Measurements from ENCODE around the gene PFKFB2.

The PFKFB2 gene

DNA sequence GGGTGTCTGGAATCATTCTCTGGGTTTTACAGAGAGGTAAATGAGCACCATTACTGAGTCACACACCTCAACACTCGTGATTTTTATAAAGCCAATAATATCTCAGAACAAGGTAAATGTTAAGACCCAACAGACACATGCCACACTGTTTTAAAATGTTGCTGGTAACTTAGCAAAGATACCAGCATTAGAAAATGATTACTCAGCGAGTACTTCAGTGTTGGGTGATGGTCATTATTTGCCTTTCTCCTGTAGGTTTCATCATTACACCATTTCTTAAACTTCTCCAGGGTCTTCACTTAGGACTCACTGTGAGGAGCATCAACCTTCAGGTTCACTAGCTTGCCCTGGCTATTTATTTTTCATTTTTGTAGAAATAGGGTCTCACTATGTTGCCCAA is 28.7 kb downstream of the PFKFB2 start:
- intact Hi-C loops (cut with DNase I; ENCODE audit: low total_unique reads), result loop anchor here (5.0 kb wide), 2 partner anchors 35 to 320 kb away; no protein-coding TSS in a partner anchor
- H3K9me3 ChIP-seq, result no peaks in the 10 kb centered on the region
- DNase-seq, result no peak
- H3K4me3 ChIP-seq, result no peak overlapping the region
- H3K36me3 ChIP-seq, result peaks cover 0 to 13% (median 8%) of the 10 kb centered on the region in 3 donors
- TF ChIP-seq, protein P1, sequence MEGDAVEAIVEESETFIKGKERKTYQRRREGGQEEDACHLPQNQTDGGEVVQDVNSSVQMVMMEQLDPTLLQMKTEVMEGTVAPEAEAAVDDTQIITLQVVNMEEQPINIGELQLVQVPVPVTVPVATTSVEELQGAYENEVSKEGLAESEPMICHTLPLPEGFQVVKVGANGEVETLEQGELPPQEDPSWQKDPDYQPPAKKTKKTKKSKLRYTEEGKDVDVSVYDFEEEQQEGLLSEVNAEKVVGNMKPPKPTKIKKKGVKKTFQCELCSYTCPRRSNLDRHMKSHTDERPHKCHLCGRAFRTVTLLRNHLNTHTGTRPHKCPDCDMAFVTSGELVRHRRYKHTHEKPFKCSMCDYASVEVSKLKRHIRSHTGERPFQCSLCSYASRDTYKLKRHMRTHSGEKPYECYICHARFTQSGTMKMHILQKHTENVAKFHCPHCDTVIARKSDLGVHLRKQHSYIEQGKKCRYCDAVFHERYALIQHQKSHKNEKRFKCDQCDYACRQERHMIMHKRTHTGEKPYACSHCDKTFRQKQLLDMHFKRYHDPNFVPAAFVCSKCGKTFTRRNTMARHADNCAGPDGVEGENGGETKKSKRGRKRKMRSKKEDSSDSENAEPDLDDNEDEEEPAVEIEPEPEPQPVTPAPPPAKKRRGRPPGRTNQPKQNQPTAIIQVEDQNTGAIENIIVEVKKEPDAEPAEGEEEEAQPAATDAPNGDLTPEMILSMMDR (IDR thresholded peaks at IDR 0.05), result no peak
- no peaks in the 10 kb centered on the region for H3K4me1 ChIP-seq
- H3K27me3 ChIP-seq, result no peaks in the 10 kb centered on the region
- no peak overlapping the region for H3K27ac ChIP-seq

- Histone ChIP-seq H3K4me3 (no peak overlapping the region), H3K36me3 (peaks cover 0 to 7% (median 7%) of the 10 kb centered on the region in 3 donors), H3K9me3 (no peaks in the 10 kb centered on the region), H3K27me3 (no peaks in the 10 kb centered on the region), H3K4me1 (no peaks in the 10 kb centered on the region), H3K27ac (no peak overlapping the region)
- no peak for DNase-seq
- TF ChIP-seq, protein P1 (IDR thresholded peaks at IDR 0.05), result no peak
- intact Hi-C loops (cut with DNase I; ENCODE audit: low total_unique reads), result loop anchor here (5.0 kb wide), 2 partner anchors 37 to 318 kb away; no protein-coding TSS in a partner anchor
Measured at GRCh38 chr1:207084232-207084631, 31.2 kb downstream of the PFKFB2 start.

DNA sequence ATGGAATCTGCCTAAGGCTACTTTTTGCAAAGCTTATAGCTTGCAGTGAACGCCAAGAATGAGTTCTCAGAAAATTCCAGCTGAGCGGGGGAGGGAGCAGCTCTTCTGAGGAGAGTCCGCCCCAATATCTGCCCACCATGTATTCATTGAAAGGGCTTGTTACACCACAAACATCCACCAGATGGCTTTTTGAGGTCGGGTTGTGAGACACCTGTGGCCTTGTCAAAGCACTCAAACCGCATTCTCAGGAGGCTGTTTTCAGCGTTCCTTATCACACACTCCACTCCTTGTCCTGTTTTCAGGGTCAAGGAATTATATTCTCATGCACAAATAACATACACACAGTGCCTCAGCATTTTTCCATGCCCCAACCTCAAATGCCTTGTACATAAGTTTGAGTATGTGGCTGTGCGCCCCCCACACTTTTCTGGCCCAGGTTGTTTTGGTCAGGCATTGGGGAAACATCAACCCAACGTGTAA is 31.7 kb downstream of the PFKFB2 start:
- no peaks in the 10 kb centered on the region for H3K27me3 ChIP-seq
- no peaks in the 10 kb centered on the region for H3K4me1 ChIP-seq
- no peak for DNase-seq
- intact Hi-C loops (cut with DNase I; ENCODE audit: low total_unique reads), result loop anchor here (5.0 kb wide), 2 partner anchors 37 to 318 kb away; no protein-coding TSS in a partner anchor
- TF ChIP-seq, protein P1 (IDR thresholded peaks at IDR 0.05), result peak; percentile 42 to 51
- no peaks in the 10 kb centered on the region for H3K9me3 ChIP-seq
- peaks cover 0 to 2% (median 1%) of the 10 kb centered on the region in 3 donors for H3K36me3 ChIP-seq
- H3K27ac ChIP-seq, result no peak overlapping the region
- H3K4me3 ChIP-seq, result no peak overlapping the region

- Histone ChIP-seq H3K27me3 (no peaks in the 10 kb centered on the region), H3K9me3 (no peaks in the 10 kb centered on the region), H3K27ac (no peak overlapping the region), H3K4me1 (no peaks in the 10 kb centered on the region), H3K4me3 (no peak overlapping the region), H3K36me3 (no peaks in the 10 kb centered on the region)
- TF ChIP-seq, protein P1 (IDR thresholded peaks at IDR 0.05), result no peak
- intact Hi-C loops (cut with DNase I; ENCODE audit: low total_unique reads), result no loop called here
- DNase-seq, result no peak
Measured at GRCh38 chr1:207085887-207086286, 32.8 kb downstream of the PFKFB2 start.

- H3K27ac ChIP-seq, result no peak overlapping the region
- intact Hi-C loops (cut with DNase I; ENCODE audit: low total_unique reads), result no loop called here
- H3K9me3 ChIP-seq, result no peaks in the 10 kb centered on the region
- no peaks in the 10 kb centered on the region for H3K4me1 ChIP-seq
- DNase-seq, result no peak
- TF ChIP-seq, protein P1 (IDR thresholded peaks at IDR 0.05), result no peak
- H3K36me3 ChIP-seq, result no peaks in the 10 kb centered on the region
- H3K27me3 ChIP-seq, result no peaks in the 10 kb centered on the region
- no peak overlapping the region for H3K4me3 ChIP-seq
Measured at GRCh38 chr1:207088161-207088560, 35.1 kb downstream of the PFKFB2 start.
